Effector memory CD8-positive, alpha-beta T cell (primary cell): Measurements from ENCODE around the gene PTGDR.

Experiments used
- ATAC-seq: fragments of 150-1000 bp; cut with Tn5 transposase; replicated peaks from 2 replicates; pipeline ENCODE4 v1.10.0; 2021; ENCODE audit warnings: mild to moderate bottlenecking, moderate library complexity
- DNase-seq, 3 experiments: peaks; one replicate each; pipeline ENCODE4 v3.0.0; 2021
- H3K27ac Mint-ChIP-seq, 2 donors: one replicate each; pipeline ENCODE4 v1.8.0; 2022; ENCODE audit warnings: mild to moderate bottlenecking in 2 of 2, mixed read lengths in 2 of 2, moderate library complexity in 2 of 2
- H3K27me3 Mint-ChIP-seq, 2 donors: one replicate each; pipeline ENCODE4 v1.8.0; 2022; ENCODE audit warnings: mixed read lengths in 2 of 2
- H3K36me3 Mint-ChIP-seq: one replicate; pipeline ENCODE4 v1.8.0; 2022; ENCODE audit warnings: mild to moderate bottlenecking, moderate library complexity, mixed read lengths; ENCODE audit not compliant: insufficient read depth
- H3K4me1 Mint-ChIP-seq, 2 donors: one replicate each; pipeline ENCODE4 v1.8.0; 2022; ENCODE audit warnings: low read depth in 2 of 2, mixed read lengths in 2 of 2
- H3K4me3 Mint-ChIP-seq, 2 donors: one replicate each; pipeline ENCODE4 v1.8.0; 2022; ENCODE audit warnings: mild to moderate bottlenecking in 2 of 2, mixed read lengths in 2 of 2, moderate library complexity in 2 of 2
- H3K9me3 Mint-ChIP-seq, 2 donors: one replicate each; pipeline ENCODE4 v1.8.0; 2022; ENCODE audit warnings: mixed read lengths in 2 of 2

PTGDR gene

GRCh38 chr14:52304248-52304904, 36.9 kb downstream of the PTGDR start:
- Mint-ChIP-seq H3K36me3 (no peaks in the 10 kb centered on the region), H3K9me3 (no peaks in the 10 kb centered on the region), H3K27ac (peak overlapping the region; percentile 7 to 52), H3K27me3 (no peaks in the 10 kb centered on the region), H3K4me1 (peaks cover 52 to 57% of the 10 kb centered on the region in 2 donors), H3K4me3 (peak overlapping the region in 1 of 2 donors; percentile 4)
- ATAC-seq = no peak
- DNase-seq = no peak

GRCh38 chr14:52305014-52305413, 37.5 kb downstream of the PTGDR start:
- H3K4me3 Mint-ChIP-seq = no peak overlapping the region
- H3K27ac Mint-ChIP-seq = peak overlapping the region in 1 of 2 donors; percentile 52
- H3K4me1 Mint-ChIP-seq = peaks cover 56 to 57% of the 10 kb centered on the region in 2 donors
- H3K9me3 Mint-ChIP-seq = no peaks in the 10 kb centered on the region
- H3K27me3 Mint-ChIP-seq = no peaks in the 10 kb centered on the region
- H3K36me3 Mint-ChIP-seq = no peaks in the 10 kb centered on the region
- ATAC-seq (no peak), DNase-seq (no peak)

- peaks cover 9% of the 10 kb centered on the region for H3K36me3 Mint-ChIP-seq
- ATAC-seq = no peak
- H3K27ac Mint-ChIP-seq = peak overlapping the region; percentile 27 to 71
- no peaks in the 10 kb centered on the region for H3K27me3 Mint-ChIP-seq
- H3K9me3 Mint-ChIP-seq = no peaks in the 10 kb centered on the region
- H3K4me3 Mint-ChIP-seq = no peak overlapping the region
- no peak for DNase-seq
- peaks cover 57 to 62% of the 10 kb centered on the region in 2 donors for H3K4me1 Mint-ChIP-seq
These were observed 39.9 kb downstream of the PTGDR start for GRCh38 chr14:52307376-52307775.

GRCh38 chr14:52307905-52308304, 40.4 kb downstream of the PTGDR start:
- Mint-ChIP-seq H3K4me3 (no peak overlapping the region), H3K36me3 (peaks cover 14% of the 10 kb centered on the region), H3K4me1 (peaks cover 56 to 62% of the 10 kb centered on the region in 2 donors), H3K9me3 (no peaks in the 10 kb centered on the region), H3K27me3 (no peaks in the 10 kb centered on the region), H3K27ac (peak overlapping the region; percentile 27 to 71)
- DNase-seq (no peak), ATAC-seq (no peak)

- DNase-seq (no peak), ATAC-seq (no peak)
- Mint-ChIP-seq H3K27me3 (no peaks in the 10 kb centered on the region), H3K4me3 (peak overlapping the region; percentile 96 to 100), H3K9me3 (no peaks in the 10 kb centered on the region), H3K27ac (peak overlapping the region; percentile 98 to 99), H3K36me3 (peaks cover 30% of the 10 kb centered on the region), H3K4me1 (peaks cover 60 to 71% of the 10 kb centered on the region in 2 donors)
These were observed 43.0 kb downstream of the PTGDR start for GRCh38 chr14:52310541-52310940.

- peaks cover 64 to 80% of the 10 kb centered on the region in 2 donors for H3K4me1 Mint-ChIP-seq
- no peak for ATAC-seq
- no peak for DNase-seq
- H3K36me3 Mint-ChIP-seq = peaks cover 33% of the 10 kb centered on the region
- no peaks in the 10 kb centered on the region for H3K27me3 Mint-ChIP-seq
- H3K27ac Mint-ChIP-seq = peak overlapping the region; percentile 98 to 99
- H3K4me3 Mint-ChIP-seq = peak overlapping the region; percentile 96 to 100
- H3K9me3 Mint-ChIP-seq = no peaks in the 10 kb centered on the region
These were observed 45.4 kb downstream of the PTGDR start for GRCh38 chr14:52312931-52313355.

GRCh38 chr14:52313462-52313861, 46.0 kb downstream of the PTGDR start:
- H3K27me3 Mint-ChIP-seq = no peaks in the 10 kb centered on the region
- H3K4me3 Mint-ChIP-seq = peak overlapping the region; percentile 96 to 100
- DNase-seq (no peak), ATAC-seq (no peak)
- H3K36me3 Mint-ChIP-seq = peaks cover 33% of the 10 kb centered on the region
- H3K4me1 Mint-ChIP-seq = peaks cover 62 to 80% of the 10 kb centered on the region in 2 donors
- peak overlapping the region; percentile 98 to 99 for H3K27ac Mint-ChIP-seq
- H3K9me3 Mint-ChIP-seq = no peaks in the 10 kb centered on the region

GRCh38 chr14:52313903-52314594, 46.6 kb downstream of the PTGDR start, which contains the start of gene PTGER2:
TSS of gene PTGER2 (plus strand) at chr14:52314312. CDS start at chr14:52314549, 237 bp downstream.
- Mint-ChIP-seq H3K9me3 (no peaks in the 10 kb centered on the region), H3K4me3 (peak within 1 kb of the TSS; percentile 96 to 100), H3K4me1 (peaks cover 63 to 79% of the 10 kb centered on the region in 2 donors), H3K27me3 (no peaks in the 10 kb centered on the region), H3K36me3 (peaks cover 33% of the 10 kb centered on the region), H3K27ac (peak within 1 kb of the TSS; percentile 98 to 99)
- ATAC-seq (peak; percentile 72), DNase-seq (peak; percentile 68 to 79 (median 76))

GRCh38 chr14:52314595-52315354, 47.3 kb downstream of the PTGDR start:
- DNase-seq (peak; percentile 30 to 41 (median 36)), ATAC-seq (peak; percentile 39)
- Mint-ChIP-seq H3K27me3 (no peaks in the 10 kb centered on the region), H3K36me3 (peaks cover 33% of the 10 kb centered on the region), H3K4me3 (peak overlapping the region; percentile 96 to 100), H3K4me1 (peaks cover 60 to 81% of the 10 kb centered on the region in 2 donors), H3K27ac (peak overlapping the region; percentile 98 to 99), H3K9me3 (no peaks in the 10 kb centered on the region)

GRCh38 chr14:52315355-52315718, 47.8 kb downstream of the PTGDR start:
- ATAC-seq = peak; percentile 31
- Mint-ChIP-seq H3K36me3 (peaks cover 33% of the 10 kb centered on the region), H3K4me3 (peak overlapping the region; percentile 96 to 100), H3K27me3 (no peaks in the 10 kb centered on the region), H3K4me1 (peaks cover 65 to 86% of the 10 kb centered on the region in 2 donors), H3K27ac (peak overlapping the region; percentile 98 to 99), H3K9me3 (no peaks in the 10 kb centered on the region)
- no peak for DNase-seq

- Mint-ChIP-seq H3K27me3 (no peaks in the 10 kb centered on the region), H3K36me3 (peaks cover 37% of the 10 kb centered on the region), H3K4me3 (peak overlapping the region; percentile 96 to 100), H3K4me1 (peaks cover 63 to 79% of the 10 kb centered on the region in 2 donors), H3K9me3 (peaks cover 0 to 8% of the 10 kb centered on the region in 2 donors), H3K27ac (peak overlapping the region; percentile 98 to 99)
- ATAC-seq (no peak), DNase-seq (no peak)
These were observed 50.6 kb downstream of the PTGDR start for GRCh38 chr14:52318062-52318461.

- Mint-ChIP-seq H3K4me1 (peaks cover 65 to 80% of the 10 kb centered on the region in 2 donors), H3K27me3 (no peaks in the 10 kb centered on the region), H3K36me3 (peaks cover 43% of the 10 kb centered on the region), H3K27ac (peak overlapping the region; percentile 98 to 99), H3K9me3 (peaks cover 0 to 8% of the 10 kb centered on the region in 2 donors), H3K4me3 (peak overlapping the region; percentile 96 to 100)
- DNase-seq (no peak), ATAC-seq (no peak)
These were observed 51.5 kb downstream of the PTGDR start for GRCh38 chr14:52318826-52319645.
